G401 (cell line): ENCODE results near the gene CASP9. TPM values are rescaled to one million over a fixed set of nuclear protein-coding genes. Genes with fewer than 3 reads are reported as not detected.
"Not testable (repeated sequence)": the region's sequence is repeated elsewhere in the genome, so short reads cannot be mapped to it uniquely, and the experiment has no call there.

Source experiments
- DNase-seq: peaks from one replicate; pipeline ENCODE4 v3.0.0-alpha.2; 2015; ENCODE audit warnings: low spot score
- in situ Hi-C: cut with HindIII; loops from 2 replicates; pipeline ENCODE4 v1.10.0; 2016; ENCODE audit warnings: low sequenced_read_pairs, mixed read lengths
- total RNA-seq: library from RNA; depleted of rRNA; stranded (reverse); fragments of >200 nt; shearing (Covaris generic); gene quantifications from 2 replicates; pipeline ENCODE4 v1.2.3, GENCODE V29; 2014

Gene CASP9
- total RNA-seq, 1 experiment from 2014 or later, result 12.3 TPM

DNA sequence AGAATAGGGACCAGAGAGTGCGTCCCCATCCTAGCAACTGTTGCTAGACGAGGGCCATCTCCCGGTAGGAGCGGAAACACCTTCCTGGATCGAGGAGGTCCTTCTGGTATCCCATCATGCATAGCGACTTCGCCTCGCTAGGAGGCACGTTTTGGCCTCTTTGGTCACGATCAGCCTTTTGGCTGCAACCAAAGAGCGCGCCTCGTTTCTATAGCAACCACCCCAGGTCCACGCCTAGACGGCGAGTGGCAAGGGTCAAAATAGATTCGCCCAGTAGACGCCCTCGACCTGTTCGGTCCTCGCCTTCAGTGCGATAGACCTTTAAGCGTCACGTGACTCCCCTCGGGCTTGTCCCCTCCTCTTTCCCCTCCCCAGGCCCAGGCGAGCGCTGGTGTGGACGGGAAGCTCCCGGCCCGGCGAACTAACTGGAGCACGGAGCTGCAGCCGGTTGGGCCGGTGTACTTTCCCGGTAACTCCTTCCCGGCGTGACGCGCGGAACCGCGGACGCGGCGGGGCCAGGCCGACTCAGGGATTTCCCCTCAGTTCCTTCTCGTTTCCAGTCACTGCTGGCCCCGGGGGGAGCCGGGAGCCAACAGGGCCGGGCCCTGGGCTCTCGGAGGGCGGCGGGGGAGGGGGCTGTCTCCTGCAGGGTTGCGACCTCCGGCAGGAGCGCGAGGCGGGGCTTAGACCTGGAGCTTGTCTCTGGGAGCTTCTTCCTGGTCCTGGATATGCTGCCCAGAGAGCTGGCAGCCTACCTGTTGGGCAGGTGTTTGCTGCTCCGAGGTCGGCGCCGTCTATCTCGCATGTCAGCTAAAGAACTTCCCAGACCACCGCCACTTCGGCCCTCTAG lies 2.7 kb upstream of the CASP9 start, which contains the start of gene DNAJC16:
TSS of gene DNAJC16 (plus strand) at position 359 of the 850 bp plus-strand sequence. CDS start 2,258 bp downstream, outside the sequence.
- peak; percentile 100 for DNase-seq
- in situ Hi-C loops, result no loop called here

GRCh38 chr1:15526021-15526489 lies 2.0 kb upstream of the CASP9 start:
- in situ Hi-C loops, result no loop called here
- no peak for DNase-seq

DNA sequence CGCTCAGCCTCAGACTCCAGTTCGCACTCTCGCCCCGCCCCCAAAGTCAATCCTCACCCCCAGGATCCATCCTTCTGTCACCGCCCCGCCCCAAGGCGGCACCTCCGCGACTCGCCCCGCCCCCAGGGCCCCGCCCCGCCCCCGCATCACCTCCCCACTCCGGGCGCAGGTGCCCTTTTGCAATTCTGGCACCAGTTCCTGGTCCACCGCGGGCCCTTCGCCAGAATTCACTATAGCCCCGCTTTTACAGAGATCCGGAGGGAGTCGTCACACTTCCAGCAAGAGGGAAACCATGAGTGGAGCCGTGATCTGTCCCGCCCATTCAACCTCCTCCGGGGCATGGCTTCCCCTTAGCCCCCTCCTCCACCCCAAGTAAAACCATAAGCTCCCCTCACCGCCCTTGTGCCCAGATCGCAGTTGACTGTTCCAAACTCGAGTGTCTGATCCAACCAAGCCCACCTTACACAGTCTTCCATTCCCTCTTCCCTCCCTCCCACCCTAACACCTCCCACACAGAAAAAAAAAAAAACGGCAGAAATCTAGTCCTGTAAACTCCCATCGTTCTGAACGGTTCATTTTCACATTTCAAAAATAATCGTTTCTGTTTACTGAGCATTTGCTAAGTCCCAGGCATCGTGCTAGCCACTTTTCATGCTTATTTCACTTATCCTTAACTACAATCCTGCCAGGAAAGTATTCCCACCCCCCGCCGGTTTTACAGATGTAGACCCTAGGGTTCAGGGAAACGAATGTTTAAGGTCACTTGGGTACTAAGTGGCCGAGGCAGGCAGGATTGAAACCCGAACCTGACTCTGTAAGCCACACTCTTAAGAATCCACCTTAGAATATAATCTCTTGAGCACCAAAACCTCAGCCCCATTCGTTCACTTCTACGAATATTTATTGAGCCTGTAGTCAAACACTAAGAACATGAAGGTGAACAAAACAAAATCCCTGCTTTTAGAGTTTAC lies 1.3 kb upstream of the CASP9 start:
- DNase-seq, result peak; percentile 32
- in situ Hi-C loops, result no loop called here

DNA sequence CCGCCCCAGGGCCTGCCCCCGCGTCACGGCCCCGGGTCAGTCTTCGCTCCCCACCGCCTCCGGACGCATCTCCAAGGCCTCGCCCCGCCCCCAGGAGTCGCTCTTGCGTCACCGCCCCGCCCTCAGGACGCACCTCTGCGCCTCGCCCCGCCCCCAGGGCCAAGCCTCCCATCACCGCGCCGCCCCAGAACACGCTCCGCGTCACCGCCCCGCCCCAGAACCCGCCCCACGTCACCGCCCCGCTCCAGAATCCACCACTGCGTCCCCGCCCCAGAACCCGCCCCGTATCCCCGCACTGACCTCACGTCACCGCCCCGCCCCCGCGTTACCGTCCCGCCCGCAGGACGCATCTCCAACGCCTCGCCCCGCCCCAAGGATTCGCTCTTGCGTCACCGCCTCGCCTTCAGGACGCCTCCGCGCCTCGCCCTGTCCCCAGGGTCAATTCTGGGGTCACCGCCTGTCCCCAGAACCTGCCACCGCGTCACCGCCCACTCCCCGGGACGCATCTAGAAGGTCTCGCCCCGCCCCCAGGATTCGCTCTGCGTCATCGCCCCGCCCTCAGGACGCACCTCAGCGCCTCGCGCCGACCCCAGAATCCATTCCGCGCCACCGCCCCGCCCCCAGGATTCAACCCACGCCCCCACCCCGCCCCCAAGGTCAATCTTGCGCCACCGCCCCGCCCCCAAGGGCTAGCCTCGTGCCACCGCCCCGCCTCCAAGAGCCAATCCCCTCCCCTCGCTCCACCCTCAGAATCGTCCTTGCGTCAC lies 451 bp upstream of the CASP9 start:
- DNase-seq, result peak; percentile 99
- in situ Hi-C loops, result no loop called here

DNA sequence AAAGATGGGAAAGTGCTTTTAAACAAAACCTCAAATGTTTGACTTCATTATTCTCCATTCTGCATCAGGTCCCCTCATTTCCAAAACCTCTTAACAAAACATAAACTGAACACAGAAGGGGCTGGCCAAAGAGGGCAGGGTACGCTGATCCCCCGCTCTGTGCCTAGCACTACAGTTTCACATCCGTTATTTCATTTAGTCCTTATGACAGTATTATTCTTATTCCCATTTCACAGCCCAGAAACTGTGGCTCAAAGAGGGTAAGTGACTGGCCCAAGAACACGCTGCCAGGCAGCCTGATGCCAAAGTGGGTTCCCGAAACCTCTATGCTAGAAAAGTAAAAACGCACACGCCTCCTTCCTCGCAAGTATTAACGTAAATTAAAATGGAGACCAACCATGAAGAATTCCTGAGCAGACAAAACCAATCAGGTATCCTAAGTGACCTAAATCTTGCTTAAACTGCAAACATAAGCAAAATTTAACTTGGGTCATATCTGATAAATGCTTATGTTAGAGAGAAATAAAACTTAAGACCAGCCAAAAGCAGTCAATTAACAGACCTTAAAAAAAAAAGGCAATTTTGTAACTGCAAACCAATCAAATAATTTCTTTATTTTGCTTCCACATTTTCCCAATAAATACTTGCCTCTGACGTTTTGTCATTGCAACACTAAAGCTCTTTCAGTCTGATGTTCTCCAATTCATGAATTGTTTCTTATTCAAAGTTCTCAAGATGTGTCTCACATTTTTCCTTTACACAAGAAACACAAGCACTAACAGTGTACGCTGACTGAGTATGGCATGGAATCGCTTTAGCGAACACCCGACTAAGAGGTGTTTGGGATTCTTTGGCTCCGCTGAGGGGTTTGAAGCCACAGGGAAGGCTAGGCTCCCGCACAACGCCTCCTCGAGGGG lies 653 bp downstream of the CASP9 start:
- in situ Hi-C loops, result no loop called here
- DNase-seq, result no peak

DNA sequence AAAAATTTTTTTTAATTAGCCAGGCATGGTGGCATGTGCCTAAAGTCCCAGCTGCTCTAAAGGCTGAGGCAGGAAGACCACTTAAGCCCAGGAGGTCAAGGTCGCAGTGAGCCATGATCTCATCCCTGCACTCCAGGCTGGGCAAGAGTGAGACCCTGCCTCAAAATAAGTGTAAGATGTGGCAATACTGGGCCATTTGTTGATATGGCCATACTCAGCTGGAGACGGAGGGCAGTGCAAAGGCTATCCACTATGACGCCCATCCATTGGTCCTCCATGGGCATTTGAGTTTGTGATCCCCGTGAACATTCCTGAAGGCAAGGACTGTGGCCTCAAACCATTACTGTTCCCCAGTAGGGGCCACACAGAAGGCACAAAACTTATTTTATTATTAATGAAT lies 1.5 kb downstream of the CASP9 start:
- DNase-seq, result no peak
- in situ Hi-C loops, result no loop called here

GRCh38 chr1:15521206-15521906 lies 2.7 kb downstream of the CASP9 start:
- DNase-seq, in situ Hi-C loops: not testable (repeated sequence)

GRCh38 chr1:15519625-15520024 lies 4.4 kb downstream of the CASP9 start:
- no peak for DNase-seq
- in situ Hi-C loops, result no loop called here

DNA sequence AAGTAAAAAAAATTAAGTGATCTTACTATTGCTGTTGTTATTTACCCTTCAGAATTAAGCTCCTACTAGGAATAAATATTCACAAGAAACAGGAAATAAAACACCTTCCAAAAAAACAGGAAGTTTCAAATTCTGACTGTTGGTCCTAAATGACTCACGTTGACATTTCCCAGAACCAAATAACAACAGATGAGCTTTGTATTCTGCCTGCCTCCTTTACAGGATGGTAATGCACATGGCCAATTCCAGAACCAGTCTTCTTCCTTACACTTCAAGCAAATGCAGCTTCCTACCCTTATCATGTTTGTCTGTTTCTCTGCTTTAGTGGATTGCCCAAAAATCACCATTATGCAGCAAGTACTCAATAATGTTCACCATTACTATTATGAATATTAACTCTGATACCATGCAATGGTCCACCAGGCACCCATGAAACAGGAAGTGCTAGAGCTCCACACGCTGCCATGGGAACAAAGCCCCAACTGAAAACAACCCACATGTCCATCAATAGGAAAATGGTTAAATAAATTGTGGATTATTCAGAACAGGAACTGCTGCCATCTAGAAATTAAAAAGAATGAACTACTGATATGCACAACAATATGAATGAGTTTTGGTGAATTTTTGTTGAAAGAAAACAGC lies 8.9 kb downstream of the CASP9 start:
- no peak for DNase-seq
- in situ Hi-C loops, result no loop called here

- in situ Hi-C loops, DNase-seq: not testable (repeated sequence)
These were observed 9.5 kb downstream of the CASP9 start for GRCh38 chr1:15514557-15514956.

DNA sequence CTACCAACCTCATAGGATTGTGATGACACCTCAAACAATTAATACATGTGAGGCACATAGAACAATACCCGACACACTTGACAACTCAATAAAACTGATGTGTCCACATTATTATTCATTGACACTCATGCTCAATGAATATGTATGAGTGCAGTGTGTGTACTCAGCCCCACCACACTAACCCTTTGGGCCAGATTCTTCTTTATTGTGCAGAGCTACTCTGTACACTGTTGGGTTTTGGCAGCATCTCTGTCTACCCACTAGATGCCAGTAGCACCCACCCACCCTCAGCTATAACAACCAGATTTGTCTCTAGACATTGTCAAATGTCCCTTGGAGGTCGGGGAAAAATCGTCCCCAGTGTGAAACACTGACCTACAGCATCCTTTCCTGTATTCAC lies 10.1 kb downstream of the CASP9 start:
- in situ Hi-C loops, result no loop called here
- no peak for DNase-seq

GRCh38 chr1:15513192-15513591 lies 10.8 kb downstream of the CASP9 start:
- in situ Hi-C loops, result no loop called here
- no peak for DNase-seq

DNA sequence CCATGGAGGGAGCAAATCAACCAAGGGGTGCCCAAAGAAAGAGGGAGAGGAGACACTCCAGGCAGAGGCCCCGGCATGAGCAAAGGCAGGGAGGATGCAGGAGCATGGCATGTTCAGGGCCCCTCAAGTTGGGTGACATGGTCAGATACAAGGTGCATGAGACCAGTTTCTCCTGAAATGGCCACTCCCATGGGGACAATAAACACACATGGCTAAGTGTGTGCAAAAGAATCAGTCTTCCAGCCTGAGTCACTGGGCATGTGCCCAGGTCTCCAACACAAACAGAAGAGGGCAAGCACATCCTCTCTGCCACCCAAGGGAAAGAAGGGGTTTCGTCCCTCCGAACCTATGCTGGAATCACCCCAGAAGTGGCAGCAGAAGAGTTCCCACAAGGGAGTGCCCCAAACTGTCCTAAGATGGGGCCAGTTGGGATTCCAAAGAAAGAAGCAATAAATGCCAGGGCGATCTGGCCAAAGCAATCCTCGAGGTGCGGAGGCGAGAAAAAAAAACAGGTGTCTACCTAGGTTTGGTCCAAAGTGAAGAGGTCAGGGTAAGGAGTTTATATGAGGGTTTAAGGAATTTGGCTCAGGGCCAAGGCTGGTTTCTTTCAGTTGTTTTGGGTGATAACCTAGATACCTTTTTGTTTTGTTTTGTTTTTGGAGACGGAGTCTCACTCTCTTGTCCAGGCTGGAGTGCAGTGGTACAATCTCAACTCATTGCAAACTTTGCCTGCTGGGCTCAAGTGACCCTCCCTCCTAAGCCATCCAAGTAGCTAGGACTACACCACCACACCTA lies 13.2 kb downstream of the CASP9 start:
- DNase-seq, result no peak
- in situ Hi-C loops, result no loop called here

GRCh38 chr1:15509586-15509985 lies 14.4 kb downstream of the CASP9 start:
- in situ Hi-C loops, result no loop called here
- no peak for DNase-seq

DNA sequence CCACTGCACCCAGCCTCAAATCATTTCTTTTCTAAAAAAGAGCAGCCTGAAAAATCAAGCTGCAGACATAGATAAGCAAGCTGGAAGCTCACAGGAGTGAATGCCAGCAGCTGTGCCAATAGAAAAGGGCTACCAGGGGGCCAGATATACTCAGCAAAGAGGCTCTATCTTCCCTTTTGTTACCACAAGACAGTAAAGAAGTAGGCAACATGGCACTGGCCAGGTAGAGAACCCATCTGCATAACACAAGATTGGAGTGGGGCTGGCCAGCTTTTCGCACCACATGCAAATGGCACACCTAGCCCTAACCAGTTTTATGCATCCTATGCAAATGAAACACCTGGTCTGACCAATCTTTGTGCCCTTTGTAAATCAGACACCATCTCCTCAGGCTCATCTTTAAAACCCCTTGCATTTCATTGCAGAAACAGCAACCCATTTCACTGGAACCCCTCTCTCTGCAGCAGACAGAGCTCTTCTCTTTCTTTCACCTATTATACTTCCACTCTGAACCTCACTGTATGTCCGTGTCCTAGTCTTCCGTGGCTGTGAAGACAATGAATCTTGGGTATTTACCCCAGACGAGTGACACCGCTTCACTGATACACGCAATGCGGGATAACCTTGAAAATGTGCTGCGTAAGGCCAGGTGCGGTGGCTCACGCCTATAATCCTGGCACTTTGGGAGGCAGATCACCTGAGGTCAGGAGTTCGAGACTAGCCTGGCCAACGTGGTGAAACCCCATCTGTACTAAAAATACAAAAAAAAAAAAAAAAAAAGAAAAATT lies 15.1 kb downstream of the CASP9 start:
- no peak for DNase-seq
- in situ Hi-C loops, result no loop called here

- in situ Hi-C loops, result no loop called here
These were observed 16.7 kb downstream of the CASP9 start for GRCh38 chr1:15507278-15507677.

More at GRCh38 chr1:15507278-15507677, 16.7 kb downstream of the CASP9 start:
- no peak for DNase-seq
